GM23338 (cell line): ENCODE results near the gene COL1A2. TPM values are rescaled to one million over a fixed set of nuclear protein-coding genes. Genes with fewer than 3 reads are reported as not detected.

Experiments
- ATAC-seq: fragments of 200-7000 bp; cut with Tn5 transposase; 3 replicates; pipeline ENCODE4 v1.9.1; 2020
- DNase-seq: peaks from one replicate; pipeline ENCODE4 v3.0.0-alpha.2; 2015; ENCODE audit warnings: low spot score
- H2AFZ ChIP-seq: fragments of 200-600 bp; sonication (generic); 2 replicates; pipeline ENCODE4 v1.8.0; 2016; ENCODE audit warnings: antibody characterized with exemption, mild to moderate bottlenecking, moderate library complexity
- H3F3A ChIP-seq: fragments of 200-600 bp; sonication (generic); replicated peaks from 2 replicates; pipeline ENCODE4 v1.8.0; 2017; ENCODE audit warnings: antibody characterized with exemption, mixed run types, low read depth
- H3K27ac ChIP-seq: fragments of 200-600 bp; sonication (generic); 2 replicates; pipeline ENCODE4 v1.6.1; 2016; ENCODE audit warnings: low read depth
- H3K27me3 ChIP-seq: fragments of 200-600 bp; sonication (generic); 2 replicates; pipeline ENCODE4 v1.8.0; 2016; ENCODE audit warnings: mild to moderate bottlenecking, mixed run types, moderate library complexity; ENCODE audit not compliant: insufficient read depth
- H3K36me3 ChIP-seq: fragments of 200-600 bp; sonication (generic); 2 replicates; pipeline ENCODE4 v1.8.0; 2016; ENCODE audit warnings: mild to moderate bottlenecking; ENCODE audit not compliant: insufficient read depth
- H3K4me1 ChIP-seq: fragments of 200-600 bp; sonication (generic); 2 replicates; pipeline ENCODE4 v1.8.0; 2016; ENCODE audit warnings: mild to moderate bottlenecking, moderate library complexity; ENCODE audit not compliant: insufficient read depth
- H3K4me2 ChIP-seq: fragments of 200-600 bp; sonication (generic); 2 replicates; pipeline ENCODE4 v1.7.1; 2017; ENCODE audit warnings: mixed run types
- H3K4me3 ChIP-seq: fragments of 200-600 bp; sonication (generic); 2 replicates; pipeline ENCODE4 v1.6.1; 2016; ENCODE audit warnings: mixed run types
- H3K79me2 ChIP-seq: fragments of 200-600 bp; sonication (generic); replicated peaks from 2 replicates; pipeline ENCODE4 v1.8.0; 2017; ENCODE audit warnings: mild to moderate bottlenecking; ENCODE audit not compliant: insufficient read depth
- H3K9me2 ChIP-seq: fragments of 200-600 bp; sonication (generic); 2 replicates; pipeline ENCODE4 v1.8.0; 2017; ENCODE audit not compliant: insufficient read depth
- H4K20me1 ChIP-seq: fragments of 200-600 bp; sonication (generic); replicated peaks from 2 replicates; pipeline ENCODE4 v1.8.0; 2017; ENCODE audit warnings: mild to moderate bottlenecking; ENCODE audit not compliant: insufficient read depth
- H3K27ac Mint-ChIP-seq: 2 replicates; pipeline ENCODE4 v1.8.0; 2020; ENCODE audit warnings: inconsistent platforms, mild to moderate bottlenecking, moderate library complexity, mixed read lengths
- H3K27me3 Mint-ChIP-seq: 3 replicates; pipeline ENCODE4 v1.8.0; 2022; ENCODE audit warnings: low read depth, mild to moderate bottlenecking, moderate library complexity, mixed read lengths, inconsistent platforms; ENCODE audit not compliant: insufficient read depth, poor library complexity
- H3K36me3 Mint-ChIP-seq: 3 replicates; pipeline ENCODE4 v1.8.0; 2021; ENCODE audit warnings: low read depth, mild to moderate bottlenecking, inconsistent platforms, moderate library complexity, mixed read lengths
- H3K4me1 Mint-ChIP-seq: 3 replicates; pipeline ENCODE4 v1.8.0; 2020; ENCODE audit warnings: mild to moderate bottlenecking, inconsistent platforms, mixed read lengths
- H3K4me3 Mint-ChIP-seq: 3 replicates; pipeline ENCODE4 v1.8.0; 2021; ENCODE audit warnings: moderate library complexity, mild to moderate bottlenecking, inconsistent platforms, mixed read lengths
- H3K9me3 Mint-ChIP-seq: 3 replicates; pipeline ENCODE4 v1.8.0; 2020; ENCODE audit warnings: moderate library complexity, mild to moderate bottlenecking, inconsistent platforms, mixed read lengths
- CTCF ChIP-seq, 2 experiments: fragments of 200-600 bp in 1 of 2; sonication (generic) in 1 of 2; conservative IDR thresholded peaks; 2 replicates each; pipeline versions ENCODE4 v1.5.1 to v1.6.1; 2016 to 2017; ENCODE audit warnings: antibody characterized with exemption in 2 of 2, low read depth in 2 of 2, mild to moderate bottlenecking in 2 of 2, moderate library complexity in 1 of 2
- ETS1 ChIP-seq: IDR thresholded peaks from 2 replicates; pipeline ENCODE4 v1.6.1; 2016; ENCODE audit warnings: antibody characterized with exemption
- EZH2 ChIP-seq: fragments of 200-600 bp; sonication (generic); IDR thresholded peaks from one replicate; pipeline ENCODE4 v1.8.0; 2017; ENCODE audit warnings: antibody characterized with exemption, mild to moderate bottlenecking, low read depth; ENCODE audit not compliant: unreplicated experiment
- EZH2phosphoT487 ChIP-seq: fragments of 200-600 bp; sonication (generic); IDR thresholded peaks from one replicate; pipeline ENCODE4 v1.8.1; 2018; ENCODE audit warnings: antibody characterized with exemption; ENCODE audit not compliant: unreplicated experiment
- JUNB ChIP-seq: IDR thresholded peaks from one replicate; pipeline ENCODE4 v1.6.1; 2016; ENCODE audit warnings: antibody characterized with exemption; ENCODE audit not compliant: unreplicated experiment
- NANOG ChIP-seq: IDR thresholded peaks from 2 replicates; pipeline ENCODE4 v1.6.1; 2016; ENCODE audit warnings: antibody characterized with exemption, borderline replicate concordance
- POLR2AphosphoS5 ChIP-seq: IDR thresholded peaks from 2 replicates; pipeline ENCODE4 v1.6.1; 2016; ENCODE audit warnings: antibody characterized with exemption, low read depth
- STAT1 ChIP-seq: IDR thresholded peaks from one replicate; pipeline ENCODE4 v1.6.1; 2016; ENCODE audit warnings: antibody characterized with exemption; ENCODE audit not compliant: unreplicated experiment
- ZNF114 ChIP-seq: fragments of 250-450 bp; sonication (Bioruptor Pico); IDR thresholded peaks from 2 replicates; pipeline ENCODE4 v1.5.0; 2020; ENCODE audit warnings: mild to moderate bottlenecking, moderate library complexity
- ZNF331 ChIP-seq: fragments of 250-450 bp; sonication (Bioruptor Pico); IDR thresholded peaks from 2 replicates; pipeline ENCODE4 v1.5.0; 2020; ENCODE audit warnings: low read depth, mild to moderate bottlenecking, moderate library complexity
- polyA plus RNA-seq: library from polyadenylated mRNA; unstranded; fragments of >200 nt; fragmentation: Nextera tagmentation; extraction: Ambion mirVana; gene quantifications from 2 replicates; pipeline ENCODE4 v1.2.1, GENCODE V29; 2016
- total RNA-seq: library from RNA; depleted of rRNA; stranded (reverse); fragments of >200 nt; shearing (Covaris generic); gene quantifications from 2 replicates; pipeline ENCODE4 v1.2.3, GENCODE V29; 2014
- TF ChIP-seq, protein P1 (sequence below): IDR thresholded peaks from one replicate; pipeline ENCODE4 v1.6.1; 2018; ENCODE audit warnings: antibody characterized with exemption; ENCODE audit not compliant: unreplicated experiment

The COL1A2 gene
- total and polyA plus RNA-seq, 2 experiments from 2014 or later, result 32.0 to 67.0 TPM

DNA sequence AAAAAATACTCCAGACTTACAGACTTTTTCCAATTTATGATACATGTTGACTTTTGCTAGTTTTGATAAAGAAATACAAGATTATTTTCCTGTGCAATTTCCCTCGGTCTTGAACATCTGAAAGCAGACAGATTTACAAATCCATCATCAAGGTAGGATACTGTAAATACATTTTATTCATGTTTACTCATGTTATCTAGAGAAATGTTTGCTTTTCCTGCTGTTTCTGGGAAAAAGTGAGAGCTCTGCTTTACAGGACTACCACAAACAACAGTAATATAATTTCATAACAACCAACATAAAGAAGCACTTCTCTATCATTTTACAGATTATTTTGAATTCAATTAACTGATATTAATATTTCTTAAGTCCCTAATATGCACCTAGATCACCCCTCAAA, 83.2 kb downstream of the COL1A2 start (continued):
- TF ChIP-seq, protein P1, sequence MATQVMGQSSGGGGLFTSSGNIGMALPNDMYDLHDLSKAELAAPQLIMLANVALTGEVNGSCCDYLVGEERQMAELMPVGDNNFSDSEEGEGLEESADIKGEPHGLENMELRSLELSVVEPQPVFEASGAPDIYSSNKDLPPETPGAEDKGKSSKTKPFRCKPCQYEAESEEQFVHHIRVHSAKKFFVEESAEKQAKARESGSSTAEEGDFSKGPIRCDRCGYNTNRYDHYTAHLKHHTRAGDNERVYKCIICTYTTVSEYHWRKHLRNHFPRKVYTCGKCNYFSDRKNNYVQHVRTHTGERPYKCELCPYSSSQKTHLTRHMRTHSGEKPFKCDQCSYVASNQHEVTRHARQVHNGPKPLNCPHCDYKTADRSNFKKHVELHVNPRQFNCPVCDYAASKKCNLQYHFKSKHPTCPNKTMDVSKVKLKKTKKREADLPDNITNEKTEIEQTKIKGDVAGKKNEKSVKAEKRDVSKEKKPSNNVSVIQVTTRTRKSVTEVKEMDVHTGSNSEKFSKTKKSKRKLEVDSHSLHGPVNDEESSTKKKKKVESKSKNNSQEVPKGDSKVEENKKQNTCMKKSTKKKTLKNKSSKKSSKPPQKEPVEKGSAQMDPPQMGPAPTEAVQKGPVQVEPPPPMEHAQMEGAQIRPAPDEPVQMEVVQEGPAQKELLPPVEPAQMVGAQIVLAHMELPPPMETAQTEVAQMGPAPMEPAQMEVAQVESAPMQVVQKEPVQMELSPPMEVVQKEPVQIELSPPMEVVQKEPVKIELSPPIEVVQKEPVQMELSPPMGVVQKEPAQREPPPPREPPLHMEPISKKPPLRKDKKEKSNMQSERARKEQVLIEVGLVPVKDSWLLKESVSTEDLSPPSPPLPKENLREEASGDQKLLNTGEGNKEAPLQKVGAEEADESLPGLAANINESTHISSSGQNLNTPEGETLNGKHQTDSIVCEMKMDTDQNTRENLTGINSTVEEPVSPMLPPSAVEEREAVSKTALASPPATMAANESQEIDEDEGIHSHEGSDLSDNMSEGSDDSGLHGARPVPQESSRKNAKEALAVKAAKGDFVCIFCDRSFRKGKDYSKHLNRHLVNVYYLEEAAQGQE, result no peak

DNA sequence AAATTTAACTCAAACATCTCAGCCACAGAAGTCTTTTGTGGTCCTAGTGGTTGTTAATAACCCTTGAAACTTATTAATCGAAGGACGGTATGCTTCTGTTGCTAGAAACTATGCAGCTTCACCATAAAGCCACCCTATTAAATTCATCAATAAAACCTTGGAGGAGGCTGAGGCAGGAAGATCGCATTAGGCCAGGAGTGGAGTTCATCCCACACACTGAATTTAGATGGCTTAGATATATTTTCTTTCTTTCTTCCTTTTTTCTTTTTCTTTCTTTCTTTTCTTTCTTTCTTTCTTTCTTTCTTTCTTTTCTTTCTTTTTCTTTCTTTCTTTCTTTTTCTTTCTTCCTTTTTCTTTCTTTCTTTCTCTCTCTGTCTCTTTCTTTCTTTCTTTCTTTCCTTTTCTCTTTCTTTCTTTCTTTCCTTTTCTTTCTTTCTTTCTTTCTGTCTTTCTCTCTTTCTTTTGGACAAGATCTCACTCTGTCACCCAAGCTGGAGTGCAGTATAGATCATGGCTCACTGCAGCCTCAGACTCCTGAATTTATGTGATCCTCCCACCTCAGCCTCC, 84.0 kb downstream of the COL1A2 start:
- H3K27me3 ChIP-seq, result no peaks in the 10 kb centered on the region
- no peak for TF ChIP-seq JUNB
- no peak for TF ChIP-seq STAT1
- no peak for TF ChIP-seq CTCF (conservative IDR thresholded peaks at IDR 0.05; ENCODE audit: low read depth in 2 of 2)
- TF ChIP-seq NANOG, result no peak
- no peak for TF ChIP-seq POLR2AphosphoS5
- no peak for TF ChIP-seq ETS1
- TF ChIP-seq, protein P1, result no peak
- TF ChIP-seq EZH2phosphoT487, result no peak
- TF ChIP-seq ZNF331 (CRISPR knock-in tag), result no peak
- no peak for TF ChIP-seq EZH2
- no peak for TF ChIP-seq ZNF114

More for the DNA sequence above, 84.0 kb downstream of the COL1A2 start:
- Mint-ChIP-seq H3K27ac (no peak overlapping the region), H3K36me3 (no peaks in the 10 kb centered on the region), H3K4me3 (no peak overlapping the region), H3K4me1 (no peaks in the 10 kb centered on the region), H3K9me3 (no peaks in the 10 kb centered on the region), H3K27me3 (peaks cover 2% of the 10 kb centered on the region)
- Histone ChIP-seq H3K9me2 (no peaks in the 10 kb centered on the region; the same call in 1 of the 2 replicates), H3K79me2 (no peaks in the 10 kb centered on the region), H3F3A (no peaks in the 10 kb centered on the region), H3K4me1 (no peaks in the 10 kb centered on the region), H4K20me1 (no peaks in the 10 kb centered on the region), H3K36me3 (no peaks in the 10 kb centered on the region), H3K4me2 (no peak overlapping the region), H3K4me3 (no peak overlapping the region), H3K27ac (no peak overlapping the region), H2AFZ (no peak overlapping the region)
- no peak for ATAC-seq
- no peak for DNase-seq
